ENCODE measurements around the gene SMAD9. TPM values are rescaled to one million over a fixed set of nuclear protein-coding genes. Genes with fewer than 3 reads are reported as not detected.

The SMAD9 gene
- total RNA-seq, 2 experiments from 2014 or later: not detected

- H3K9me3 ChIP-seq (ENCODE audit: control insufficient read depth in 1 of 2, insufficient read depth in 1 of 2, low read length in 2 of 2): no peaks in the 10 kb centered on the region
- Mint-ChIP-seq H3K27ac (no peak overlapping the region), H3K36me3 (ENCODE audit: low read depth) (no peaks in the 10 kb centered on the region), H3K27me3 (peaks cover 72% of the 10 kb centered on the region), H3K4me3 (no peak overlapping the region), H3K9me3 (no peaks in the 10 kb centered on the region), H3K4me1 (ENCODE audit: low read depth) (no peaks in the 10 kb centered on the region)
- DNase-seq (no peak), ATAC-seq (ENCODE audit: poor library complexity) (no peak)
- TF ChIP-seq CTCF (IDR thresholded peaks at IDR 0.05): no peak
- ChIA-PET CTCF (no interaction called here), POLR2A (no interaction called here)
- peaks cover 8 to 34% of the 10 kb centered on the region in 2 experiments for H3K27me3 ChIP-seq (ENCODE audit: control insufficient read depth in 1 of 2, insufficient read depth in 2 of 2, low read length in 2 of 2)
- intact Hi-C loops (cut with DNase I, micrococcal nuclease): no loop called here
- no peaks in the 10 kb centered on the region for H3K36me3 ChIP-seq (ENCODE audit: insufficient read depth, low read length)
- no peak overlapping the region for H3K27ac ChIP-seq (ENCODE audit: low read depth in 1 of 2, low read length in 2 of 2)
- no peaks in the 10 kb centered on the region for H3K4me1 ChIP-seq (ENCODE audit: insufficient read depth, low read length)
- H3K4me3 ChIP-seq (ENCODE audit: low read length): no peak overlapping the region
Observed at GRCh38 chr13:36913463-36913862, 6.6 kb downstream of the SMAD9 start.

GRCh38 chr13:36912973-36913372 lies 7.1 kb downstream of the SMAD9 start:
- H3K4me1 ChIP-seq (ENCODE audit: insufficient read depth, low read length): no peaks in the 10 kb centered on the region
- H3K27me3 ChIP-seq (ENCODE audit: control insufficient read depth in 1 of 2, insufficient read depth in 2 of 2, low read length in 2 of 2): peaks cover 4 to 30% of the 10 kb centered on the region in 2 experiments
- ChIA-PET CTCF (no interaction called here), POLR2A (no interaction called here)
- Mint-ChIP-seq H3K27me3 (peaks cover 67% of the 10 kb centered on the region), H3K36me3 (ENCODE audit: low read depth) (no peaks in the 10 kb centered on the region), H3K9me3 (no peaks in the 10 kb centered on the region), H3K4me3 (no peak overlapping the region), H3K4me1 (ENCODE audit: low read depth) (no peaks in the 10 kb centered on the region), H3K27ac (no peak overlapping the region)
- H3K27ac ChIP-seq (ENCODE audit: low read depth in 1 of 2, low read length in 2 of 2): no peak overlapping the region
- DNase-seq: no peak
- no peak overlapping the region for H3K4me3 ChIP-seq (ENCODE audit: low read length)
- H3K9me3 ChIP-seq (ENCODE audit: control insufficient read depth in 1 of 2, insufficient read depth in 1 of 2, low read length in 2 of 2): no peaks in the 10 kb centered on the region
- intact Hi-C loops (cut with DNase I, micrococcal nuclease): no loop called here
- no peaks in the 10 kb centered on the region for H3K36me3 ChIP-seq (ENCODE audit: insufficient read depth, low read length)
- TF ChIP-seq CTCF (IDR thresholded peaks at IDR 0.05): no peak
- ATAC-seq (ENCODE audit: poor library complexity): no peak

- CTCF ChIA-PET: no interaction called here
- Mint-ChIP-seq H3K27ac (no peak overlapping the region), H3K36me3 (ENCODE audit: low read depth) (no peaks in the 10 kb centered on the region), H3K4me3 (no peak overlapping the region), H3K4me1 (ENCODE audit: low read depth) (no peaks in the 10 kb centered on the region), H3K9me3 (no peaks in the 10 kb centered on the region), H3K27me3 (peaks cover 61% of the 10 kb centered on the region)
- no peaks in the 10 kb centered on the region for H3K36me3 ChIP-seq (ENCODE audit: insufficient read depth, low read length)
- H3K27me3 ChIP-seq (ENCODE audit: control insufficient read depth in 1 of 2, insufficient read depth in 2 of 2, low read length in 2 of 2): peaks cover 4 to 26% of the 10 kb centered on the region in 2 experiments
- DNase-seq (no peak), ATAC-seq (ENCODE audit: poor library complexity) (no peak)
- no peak for TF ChIP-seq CTCF (IDR thresholded peaks at IDR 0.05)
- no peaks in the 10 kb centered on the region for H3K4me1 ChIP-seq (ENCODE audit: insufficient read depth, low read length)
- intact Hi-C loops (cut with DNase I, micrococcal nuclease): no loop called here
- POLR2A ChIA-PET: no interaction called here
- H3K4me3 ChIP-seq (ENCODE audit: low read length): no peak overlapping the region
- no peak overlapping the region for H3K27ac ChIP-seq (ENCODE audit: low read depth in 1 of 2, low read length in 2 of 2)
- H3K9me3 ChIP-seq (ENCODE audit: control insufficient read depth in 1 of 2, insufficient read depth in 1 of 2, low read length in 2 of 2): no peaks in the 10 kb centered on the region
Observed at GRCh38 chr13:36912369-36912768, 7.7 kb downstream of the SMAD9 start.
